HepG2 (cell line): ENCODE measurements around the gene ZXDC.

Experiments used
- CEBPB ChIP-seq: IDR thresholded peaks from 2 replicates; pipeline ENCODE4 v1.6.1; 2011; ENCODE audit warnings: low read depth, low read length, improper control_type of control experiment, borderline replicate concordance
- MED13 ChIP-seq: sonication (generic); formaldehyde crosslinking; IDR thresholded peaks from 2 replicates; pipeline ENCODE4 v1.5.0; 2020; ENCODE audit warnings: missing genetic modification reagents
- NR3C1 ChIP-seq: sonication (generic); formaldehyde crosslinking; IDR thresholded peaks from 2 replicates; pipeline ENCODE4 v1.4.0; 2020; ENCODE audit warnings: missing genetic modification reagents
- PHF8 ChIP-seq: sonication (generic); formaldehyde crosslinking; IDR thresholded peaks from 2 replicates; pipeline ENCODE4 v1.5.0; 2020; ENCODE audit warnings: missing genetic modification reagents
- POLR2A ChIP-seq, 2 experiments: IDR thresholded peaks; 2 replicates each; pipeline ENCODE4 v1.6.1; 2011; ENCODE audit warnings: low read depth in 2 of 2, low read length in 2 of 2, mild to moderate bottlenecking in 1 of 2, moderate library complexity in 1 of 2; ENCODE audit not compliant: insufficient read depth in 1 of 2
- POLR2AphosphoS5 ChIP-seq: IDR thresholded peaks from 2 replicates; pipeline ENCODE4 v1.6.1; 2012; ENCODE audit warnings: low read depth, low read length
- ZBTB1 ChIP-seq: sonication (generic); formaldehyde crosslinking; IDR thresholded peaks from 2 replicates; pipeline ENCODE4 v1.4.0; 2020; ENCODE audit warnings: missing genetic modification reagents, borderline replicate concordance
- ZNF225 ChIP-seq: sonication (generic); formaldehyde crosslinking; IDR thresholded peaks from 2 replicates; pipeline ENCODE4 v1.4.0; 2020; ENCODE audit warnings: mild to moderate bottlenecking, missing genetic modification reagents
- ZNF431 ChIP-seq: sonication (generic); formaldehyde crosslinking; IDR thresholded peaks from 2 replicates; pipeline ENCODE4 v1.9.0; 2022; ENCODE audit warnings: missing genetic modification reagents, low read depth, mild to moderate bottlenecking, borderline replicate concordance
- ZNF460 ChIP-seq: sonication (generic); formaldehyde crosslinking; IDR thresholded peaks from 2 replicates; pipeline ENCODE4 v1.5.1; 2020; ENCODE audit warnings: missing genetic modification reagents, mild to moderate bottlenecking, borderline replicate concordance
- ZNF572 ChIP-seq: sonication (generic); formaldehyde crosslinking; IDR thresholded peaks from 2 replicates; pipeline ENCODE4 v1.5.1; 2020; ENCODE audit warnings: mild to moderate bottlenecking, missing genetic modification reagents
- ZNF629 ChIP-seq: sonication (generic); formaldehyde crosslinking; conservative IDR thresholded peaks from 2 replicates; pipeline ENCODE4 v1.5.0; 2020; ENCODE audit warnings: missing genetic modification reagents
- TF ChIP-seq, protein P1 (sequence below): sonication (generic); formaldehyde crosslinking; IDR thresholded peaks from 2 replicates; pipeline ENCODE4 v1.5.1; 2020; ENCODE audit warnings: mild to moderate bottlenecking, moderate library complexity, missing genetic modification reagents
- TF ChIP-seq, protein P2 (sequence below): sonication (generic); formaldehyde crosslinking; IDR thresholded peaks from 2 replicates; pipeline ENCODE4 v1.8.0; 2022; ENCODE audit warnings: mild to moderate bottlenecking, missing genetic modification reagents, moderate library complexity

- TF ChIP-seq POLR2A (IDR thresholded peaks at IDR 0.05; ENCODE audit: insufficient read depth in 1 of 2, low read depth in 2 of 2, low read length in 2 of 2) (no peak), ZNF431 (CRISPR knock-in tag) (no peak), PHF8 (CRISPR knock-in tag) (no peak), ZNF225 (CRISPR knock-in tag) (no peak), MED13 (CRISPR knock-in tag) (no peak), ZBTB1 (CRISPR knock-in tag) (no peak), NR3C1 (CRISPR knock-in tag) (no peak), ZNF460 (CRISPR knock-in tag) (no peak), CEBPB (no peak), ZNF629 (no peak), POLR2AphosphoS5 (no peak), ZNF572 (CRISPR knock-in tag) (no peak)
- TF ChIP-seq, protein P1, sequence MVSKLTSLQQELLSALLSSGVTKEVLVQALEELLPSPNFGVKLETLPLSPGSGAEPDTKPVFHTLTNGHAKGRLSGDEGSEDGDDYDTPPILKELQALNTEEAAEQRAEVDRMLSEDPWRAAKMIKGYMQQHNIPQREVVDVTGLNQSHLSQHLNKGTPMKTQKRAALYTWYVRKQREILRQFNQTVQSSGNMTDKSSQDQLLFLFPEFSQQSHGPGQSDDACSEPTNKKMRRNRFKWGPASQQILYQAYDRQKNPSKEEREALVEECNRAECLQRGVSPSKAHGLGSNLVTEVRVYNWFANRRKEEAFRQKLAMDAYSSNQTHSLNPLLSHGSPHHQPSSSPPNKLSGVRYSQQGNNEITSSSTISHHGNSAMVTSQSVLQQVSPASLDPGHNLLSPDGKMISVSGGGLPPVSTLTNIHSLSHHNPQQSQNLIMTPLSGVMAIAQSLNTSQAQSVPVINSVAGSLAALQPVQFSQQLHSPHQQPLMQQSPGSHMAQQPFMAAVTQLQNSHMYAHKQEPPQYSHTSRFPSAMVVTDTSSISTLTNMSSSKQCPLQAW (CRISPR knock-in tag), result no peak
- TF ChIP-seq, protein P2, sequence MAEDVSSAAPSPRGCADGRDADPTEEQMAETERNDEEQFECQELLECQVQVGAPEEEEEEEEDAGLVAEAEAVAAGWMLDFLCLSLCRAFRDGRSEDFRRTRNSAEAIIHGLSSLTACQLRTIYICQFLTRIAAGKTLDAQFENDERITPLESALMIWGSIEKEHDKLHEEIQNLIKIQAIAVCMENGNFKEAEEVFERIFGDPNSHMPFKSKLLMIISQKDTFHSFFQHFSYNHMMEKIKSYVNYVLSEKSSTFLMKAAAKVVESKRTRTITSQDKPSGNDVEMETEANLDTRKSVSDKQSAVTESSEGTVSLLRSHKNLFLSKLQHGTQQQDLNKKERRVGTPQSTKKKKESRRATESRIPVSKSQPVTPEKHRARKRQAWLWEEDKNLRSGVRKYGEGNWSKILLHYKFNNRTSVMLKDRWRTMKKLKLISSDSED, result no peak
Measured at GRCh38 chr3:126438746-126439145, 36.9 kb downstream of the ZXDC start.
